GM12801 (cell line): ENCODE measurements around the gene HOXD8.

Experiments used
- CTCF ChIP-seq: IDR thresholded peaks from one replicate; pipeline ENCODE4 v1.5.1; 2011; ENCODE audit warnings: control low read depth; ENCODE audit not compliant: insufficient read length; ENCODE audit errors: extremely low read depth

Gene HOXD8

GRCh38 chr2:176093145-176093897 lies 36.2 kb upstream of the HOXD8 start:
- no peak for TF ChIP-seq CTCF

- no peak for TF ChIP-seq CTCF
Measured at GRCh38 chr2:176093898-176094249, 35.6 kb upstream of the HOXD8 start.

GRCh38 chr2:176094349-176094748 lies 35.2 kb upstream of the HOXD8 start:
- no peak for TF ChIP-seq CTCF

GRCh38 chr2:176095421-176095820 lies 34.1 kb upstream of the HOXD8 start:
- no peak for TF ChIP-seq CTCF

DNA sequence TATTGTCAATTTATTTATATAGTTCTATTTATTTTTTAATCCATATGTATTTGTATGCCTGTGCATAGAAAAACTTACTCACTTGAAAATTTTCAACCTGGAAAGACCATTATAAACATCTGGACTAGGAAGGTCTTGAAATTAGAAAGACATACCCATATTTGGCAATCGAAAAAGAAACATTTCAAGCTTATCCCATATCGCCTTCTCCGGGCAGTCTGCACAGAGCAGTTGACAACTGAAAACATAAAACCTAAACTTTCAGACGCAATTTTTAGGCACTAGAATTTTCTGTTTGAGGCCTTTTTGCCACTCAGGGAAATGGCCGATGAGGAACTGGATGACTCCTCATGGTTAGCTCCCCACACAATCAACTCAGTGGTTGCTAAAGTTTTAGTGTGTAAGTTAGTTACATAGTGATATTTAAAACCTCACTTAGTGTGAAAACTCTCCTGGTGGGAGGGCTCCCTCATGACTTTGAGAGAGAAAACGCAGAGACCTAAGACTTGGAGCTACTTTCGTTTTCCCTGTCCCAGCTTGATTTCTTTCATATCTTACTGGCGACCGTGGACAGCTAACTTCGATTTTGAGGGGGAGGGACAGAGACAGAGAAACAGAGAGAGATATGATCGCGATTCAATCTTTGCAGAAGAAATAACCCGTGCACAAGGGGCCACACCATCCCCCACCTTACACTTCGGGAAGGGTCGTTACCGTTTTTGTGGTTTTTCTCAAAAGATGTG lies 33.1 kb upstream of the HOXD8 start:
- no peak for TF ChIP-seq CTCF

DNA sequence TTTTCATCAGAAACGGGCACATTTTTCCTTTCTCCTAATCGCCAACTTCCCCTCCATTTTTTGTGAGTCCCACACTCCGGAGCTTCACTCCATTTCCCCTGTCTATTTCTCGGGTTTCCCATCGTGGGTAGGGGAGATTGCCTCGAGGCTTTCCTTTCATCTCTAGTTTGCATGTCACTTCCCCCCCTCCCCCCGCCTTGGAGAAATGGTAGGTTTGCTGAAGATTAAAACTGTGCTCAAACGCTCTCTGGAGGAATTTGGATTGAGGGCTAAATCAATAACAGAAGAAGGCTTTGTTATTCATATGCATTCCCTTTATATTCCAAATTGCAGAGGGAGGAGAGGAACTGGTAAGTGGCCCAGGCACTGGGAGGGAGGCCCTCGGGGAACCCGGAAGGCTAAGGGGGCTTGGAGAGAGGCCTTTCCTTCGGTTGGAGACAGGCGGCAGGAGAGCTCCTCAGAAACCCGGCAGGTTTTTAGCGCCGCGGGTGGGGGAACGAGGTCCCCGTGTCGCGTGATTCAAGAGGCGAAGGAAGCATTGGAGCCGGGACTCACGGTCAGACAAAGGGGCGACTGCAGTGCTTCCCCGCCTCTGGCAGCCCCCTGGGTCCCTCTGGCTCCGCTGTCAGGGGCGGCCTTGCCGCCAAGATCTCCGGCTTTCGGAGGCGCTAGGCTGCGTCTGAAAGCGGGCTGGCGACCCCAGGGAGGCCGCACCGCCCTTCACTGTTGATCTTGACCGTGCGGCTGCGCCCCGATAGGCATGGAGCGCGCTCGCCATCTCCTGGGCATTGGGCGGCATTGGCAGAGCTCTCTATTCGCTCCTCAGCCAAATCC lies 32.3 kb upstream of the HOXD8 start:
- TF ChIP-seq CTCF = no peak

- no peak for TF ChIP-seq CTCF
Measured at GRCh38 chr2:176097820-176098365, 31.6 kb upstream of the HOXD8 start.
